OCI-LY3 (cell line): Measurements from ENCODE around the gene ARPC5.

Experiments
- H2AFZ ChIP-seq: fragments of 200-600, 300-600 bp; shearing (Covaris generic); 2 replicates; pipeline ENCODE4 v1.6.0; 2014; ENCODE audit warnings: antibody characterized with exemption, low read depth, low read length
- H3K27ac ChIP-seq: fragments of 200-600, 300-600 bp; sonication (generic); 2 replicates; pipeline ENCODE4 v1.5.1; 2014; ENCODE audit warnings: mild to moderate bottlenecking, low read length, moderate library complexity, mixed read lengths
- H3K27me3 ChIP-seq: fragments of 200-600, 300-600 bp; sonication (generic); 2 replicates; pipeline ENCODE4 v1.6.1; 2014; ENCODE audit warnings: low read depth, low read length, mixed read lengths
- H3K36me3 ChIP-seq: fragments of 200-600, 300-600 bp; sonication (generic); replicated peaks from 2 replicates; pipeline ENCODE3; 2014; ENCODE audit warnings: low read depth, low read length, mixed read lengths
- H3K4me1 ChIP-seq: fragments of 300-600, 200-600 bp; sonication (generic); 2 replicates; pipeline ENCODE4 v1.6.1; 2014; ENCODE audit warnings: low read length, mixed read lengths
- H3K4me2 ChIP-seq: fragments of 200-600, 300-600 bp; sonication (generic); 2 replicates; pipeline ENCODE4 v1.6.1; 2014; ENCODE audit warnings: low read length, mixed read lengths
- H3K4me3 ChIP-seq: fragments of 300-600, 200-600 bp; sonication (generic); 2 replicates; pipeline ENCODE4 v1.5.1; 2014; ENCODE audit warnings: antibody characterized with exemption, mild to moderate bottlenecking, low read length, moderate library complexity
- H3K79me2 ChIP-seq: fragments of 300-600, 200-600 bp; shearing (Covaris generic); 2 replicates; pipeline ENCODE4 v1.6.1; 2014; ENCODE audit warnings: mild to moderate bottlenecking, low read length, mixed read lengths
- H3K9ac ChIP-seq: fragments of 300-600, 200-600 bp; shearing (Covaris generic); 2 replicates; pipeline ENCODE4 v1.6.0; 2014; ENCODE audit warnings: mild to moderate bottlenecking, low read length, moderate library complexity
- H3K9me3 ChIP-seq: fragments of 200-600, 300-600 bp; shearing (Covaris generic); 2 replicates; pipeline ENCODE4 v1.6.1; 2014; ENCODE audit warnings: low read length, mixed read lengths; ENCODE audit not compliant: insufficient read depth
- H4K20me1 ChIP-seq: fragments of 200-600, 300-600 bp; sonication (generic); 2 replicates; pipeline ENCODE4 v1.6.1; 2016; ENCODE audit warnings: low read length, mixed read lengths; ENCODE audit not compliant: insufficient read depth
- EZH2phosphoT487 ChIP-seq: fragments of 200-600 bp; shearing (Covaris generic); IDR thresholded peaks from 2 replicates; pipeline ENCODE4 v1.6.1; 2018; ENCODE audit warnings: antibody characterized with exemption, mixed run types, low read depth
- TF ChIP-seq, protein P1 (sequence below): fragments of 200-600, 300-600 bp; sonication (generic); IDR thresholded peaks from 2 replicates; pipeline ENCODE4 v1.5.1; 2014; ENCODE audit warnings: antibody characterized with exemption, low read length, low read depth

ARPC5 gene

DNA sequence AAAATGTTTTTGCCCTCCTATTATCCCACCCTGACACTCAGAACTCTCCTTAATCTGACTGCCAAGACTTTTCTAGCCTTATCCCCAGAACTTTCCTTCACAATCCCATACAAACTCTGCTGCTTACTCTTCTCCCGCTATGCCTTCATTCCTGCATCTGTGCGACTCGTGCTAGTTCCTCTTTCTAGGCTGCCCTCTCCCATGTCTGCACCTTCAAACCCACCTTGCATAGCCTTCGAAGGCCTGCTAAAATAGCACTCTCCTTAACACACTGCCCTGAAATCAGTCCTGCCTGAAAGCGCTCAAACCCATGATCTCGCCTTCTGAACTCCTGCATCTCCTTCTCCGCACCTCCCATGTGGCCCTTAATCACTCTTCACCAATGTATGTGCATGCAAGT is 42.9 kb downstream of the ARPC5 start:
- H3K4me1 ChIP-seq: peaks cover 63% of the 10 kb centered on the region
- peaks cover 35% of the 10 kb centered on the region for H3K79me2 ChIP-seq
- TF ChIP-seq, protein P1, sequence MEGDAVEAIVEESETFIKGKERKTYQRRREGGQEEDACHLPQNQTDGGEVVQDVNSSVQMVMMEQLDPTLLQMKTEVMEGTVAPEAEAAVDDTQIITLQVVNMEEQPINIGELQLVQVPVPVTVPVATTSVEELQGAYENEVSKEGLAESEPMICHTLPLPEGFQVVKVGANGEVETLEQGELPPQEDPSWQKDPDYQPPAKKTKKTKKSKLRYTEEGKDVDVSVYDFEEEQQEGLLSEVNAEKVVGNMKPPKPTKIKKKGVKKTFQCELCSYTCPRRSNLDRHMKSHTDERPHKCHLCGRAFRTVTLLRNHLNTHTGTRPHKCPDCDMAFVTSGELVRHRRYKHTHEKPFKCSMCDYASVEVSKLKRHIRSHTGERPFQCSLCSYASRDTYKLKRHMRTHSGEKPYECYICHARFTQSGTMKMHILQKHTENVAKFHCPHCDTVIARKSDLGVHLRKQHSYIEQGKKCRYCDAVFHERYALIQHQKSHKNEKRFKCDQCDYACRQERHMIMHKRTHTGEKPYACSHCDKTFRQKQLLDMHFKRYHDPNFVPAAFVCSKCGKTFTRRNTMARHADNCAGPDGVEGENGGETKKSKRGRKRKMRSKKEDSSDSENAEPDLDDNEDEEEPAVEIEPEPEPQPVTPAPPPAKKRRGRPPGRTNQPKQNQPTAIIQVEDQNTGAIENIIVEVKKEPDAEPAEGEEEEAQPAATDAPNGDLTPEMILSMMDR: no peak
- TF ChIP-seq EZH2phosphoT487: no peak
- H3K36me3 ChIP-seq: peaks cover 17% of the 10 kb centered on the region
- H3K27ac ChIP-seq: peak overlapping the region; percentile 97
- H2AFZ ChIP-seq: no peak overlapping the region
- H4K20me1 ChIP-seq: no peaks in the 10 kb centered on the region; the same call in 1 of the 2 replicates
- H3K4me2 ChIP-seq: peak overlapping the region; percentile 68
- H3K9ac ChIP-seq: peak overlapping the region; percentile 81
- H3K9me3 ChIP-seq: no peaks in the 10 kb centered on the region
- no peaks in the 10 kb centered on the region for H3K27me3 ChIP-seq
- peak overlapping the region; percentile 36; the same call in 1 of the 2 replicates for H3K4me3 ChIP-seq

DNA sequence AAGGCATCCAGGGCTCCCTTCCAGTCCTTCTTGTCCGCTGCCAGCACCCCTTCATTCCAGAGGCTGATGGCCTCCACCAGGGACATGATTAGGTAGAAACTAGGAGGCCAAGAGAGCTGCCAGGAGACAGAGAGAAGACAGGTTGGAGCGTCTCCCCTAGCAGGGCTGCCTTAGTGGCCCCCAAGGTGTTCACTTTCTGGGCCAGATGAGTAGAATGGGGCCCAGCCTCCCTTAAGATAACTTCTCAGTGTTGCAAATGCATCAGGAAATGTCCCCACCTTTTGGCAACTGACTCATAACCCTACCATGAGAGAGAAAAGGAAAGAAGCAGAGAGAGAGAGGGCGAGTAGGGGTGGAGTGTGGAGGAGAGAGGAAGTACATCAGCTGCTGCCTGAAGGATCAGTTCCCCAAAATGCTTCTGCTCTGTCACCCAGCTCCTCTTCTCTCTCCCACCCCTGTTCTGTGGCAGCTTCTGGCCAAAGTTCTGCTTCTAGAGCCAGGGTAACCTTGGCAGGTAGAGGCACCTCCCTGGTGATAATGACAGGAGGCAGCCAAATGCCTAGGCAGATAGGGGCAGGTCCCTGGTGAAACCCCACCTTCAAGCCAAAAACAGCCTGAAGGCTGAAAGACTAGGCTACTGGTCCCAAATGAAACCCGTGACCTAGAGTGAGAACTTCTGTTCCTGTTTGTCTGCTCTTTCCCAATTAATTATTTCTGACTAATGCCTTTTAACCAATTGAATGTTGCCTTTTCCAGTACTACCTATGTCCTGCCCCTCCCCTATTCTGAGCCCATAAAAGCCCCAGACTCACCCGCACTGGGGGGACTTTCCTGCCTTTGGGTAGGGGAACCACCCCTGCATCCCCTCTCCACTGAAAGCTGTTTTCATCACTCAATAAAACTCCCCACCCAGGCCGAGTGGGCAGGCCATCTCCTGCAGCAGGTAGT is 45.1 kb downstream of the ARPC5 start, which contains the start of gene NCF2:
TSS of gene NCF2 (minus strand) at position 216 of the 948 bp plus-strand sequence. CDS start at position 86, 130 bp downstream.
- TF ChIP-seq, protein P1: no peak
- no peak for TF ChIP-seq EZH2phosphoT487
- Histone ChIP-seq H3K27ac (peak within 1 kb of the TSS; percentile 97), H4K20me1 (peaks cover 14% of the 10 kb centered on the region), H2AFZ (no peak within 1 kb of the TSS), H3K9me3 (no peaks in the 10 kb centered on the region), H3K4me3 (peak within 1 kb of the TSS; percentile 87), H3K36me3 (peaks cover 34% of the 10 kb centered on the region), H3K4me2 (peak within 1 kb of the TSS; percentile 88), H3K4me1 (peaks cover 61% of the 10 kb centered on the region), H3K9ac (peak within 1 kb of the TSS; percentile 99), H3K79me2 (peaks cover 57% of the 10 kb centered on the region), H3K27me3 (no peaks in the 10 kb centered on the region)

DNA sequence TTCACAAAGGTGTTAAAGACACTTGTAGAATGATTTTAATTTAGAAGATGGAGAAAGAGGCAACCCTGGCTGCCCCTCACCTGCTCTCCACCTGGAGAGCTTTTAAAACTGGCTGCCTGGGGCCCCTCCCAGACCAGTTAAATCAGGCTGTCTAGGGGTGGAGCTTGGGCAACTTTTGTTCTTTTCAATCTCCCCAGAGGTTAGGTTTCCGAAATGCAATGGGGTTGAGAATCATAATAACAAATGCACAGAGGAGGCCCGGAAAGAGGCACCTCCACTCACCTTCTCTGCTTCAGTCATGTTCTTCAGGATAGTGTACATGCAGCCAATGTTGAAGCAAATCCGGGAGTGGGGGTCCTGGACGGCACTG is 45.7 kb downstream of the ARPC5 start:
- H3K27me3 ChIP-seq: no peaks in the 10 kb centered on the region
- H3K9ac ChIP-seq: peak overlapping the region; percentile 99
- peaks cover 40% of the 10 kb centered on the region for H3K36me3 ChIP-seq
- peak overlapping the region; percentile 88 for H3K4me2 ChIP-seq
- peak overlapping the region; percentile 97 for H3K27ac ChIP-seq
- no peak overlapping the region for H2AFZ ChIP-seq
- H3K4me3 ChIP-seq: peak overlapping the region; percentile 87
- H3K4me1 ChIP-seq: peaks cover 67% of the 10 kb centered on the region
- H3K9me3 ChIP-seq: no peaks in the 10 kb centered on the region
- TF ChIP-seq, protein P1: no peak
- no peak for TF ChIP-seq EZH2phosphoT487
- peaks cover 64% of the 10 kb centered on the region for H3K79me2 ChIP-seq
- peaks cover 20% of the 10 kb centered on the region for H4K20me1 ChIP-seq

DNA sequence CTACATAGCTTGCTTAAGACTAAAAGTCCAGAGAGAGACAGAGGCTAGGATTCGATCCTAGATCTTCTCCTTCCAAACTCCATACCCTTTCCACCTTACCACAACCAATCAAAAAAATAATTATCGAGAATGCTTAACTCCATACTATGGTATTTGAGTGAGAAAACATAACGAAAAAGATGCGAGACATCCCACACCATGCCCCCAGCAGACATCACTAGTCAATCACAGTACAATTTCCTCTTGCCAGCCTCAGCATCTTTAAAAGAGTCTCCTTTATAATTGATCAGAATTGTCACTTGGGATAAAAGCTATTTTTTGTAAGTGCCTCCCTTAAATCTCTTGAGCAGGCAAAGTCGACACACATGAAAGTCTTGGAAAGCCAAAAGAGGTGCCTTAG is 46.2 kb downstream of the ARPC5 start:
- Histone ChIP-seq H3K4me2 (peak overlapping the region; percentile 88), H4K20me1 (peaks cover 23% of the 10 kb centered on the region), H3K4me3 (peak overlapping the region; percentile 87), H3K36me3 (peaks cover 42% of the 10 kb centered on the region), H3K9me3 (no peaks in the 10 kb centered on the region), H3K9ac (peak overlapping the region; percentile 99), H2AFZ (no peak overlapping the region), H3K27ac (peak overlapping the region; percentile 97), H3K4me1 (peaks cover 66% of the 10 kb centered on the region), H3K79me2 (peaks cover 69% of the 10 kb centered on the region), H3K27me3 (no peaks in the 10 kb centered on the region)
- TF ChIP-seq, protein P1: no peak
- no peak for TF ChIP-seq EZH2phosphoT487
